Smooth muscle cell (in vitro differentiated cells): ENCODE measurements around the gene HES5. TPM values are rescaled to one million over a fixed set of nuclear protein-coding genes. Genes with fewer than 3 reads are reported as not detected.

Source experiments
- DNase-seq: peaks from one replicate; lab custom pipeline; 2025; ENCODE audit not compliant: unreplicated experiment; lab: John Stamatoyannopoulos, UW
- H2AFZ ChIP-seq: fragments of 200-600 bp; sonication (generic); 2 replicates; pipeline ENCODE4 v1.6.0; 2016; ENCODE audit warnings: antibody characterized with exemption, low read depth, mild to moderate bottlenecking
- H3F3A ChIP-seq: fragments of 200-600 bp; sonication (generic); 2 replicates; pipeline ENCODE4 v1.6.0; 2017; ENCODE audit warnings: antibody characterized with exemption, low read depth
- H3K27ac ChIP-seq: fragments of 200-600 bp; sonication (generic); 2 replicates; pipeline ENCODE4 v1.5.1; 2016; ENCODE audit warnings: low read depth, mild to moderate bottlenecking
- H3K27me3 ChIP-seq: fragments of 200-600 bp; sonication (generic); 2 replicates; pipeline ENCODE4 v1.6.1; 2016; ENCODE audit warnings: low read depth, mild to moderate bottlenecking
- H3K36me3 ChIP-seq: fragments of 200-600 bp; sonication (generic); 2 replicates; pipeline ENCODE4 v1.5.1; 2016; ENCODE audit warnings: low read depth
- H3K4me1 ChIP-seq: fragments of 200-600 bp; sonication (generic); 2 replicates; pipeline ENCODE4 v1.5.1; 2016; ENCODE audit warnings: low read depth
- H3K4me2 ChIP-seq: fragments of 200-600 bp; sonication (generic); 2 replicates; pipeline ENCODE4 v1.6.0; 2016; ENCODE audit warnings: mild to moderate bottlenecking
- H3K4me3 ChIP-seq: fragments of 200-600 bp; sonication (generic); 2 replicates; pipeline ENCODE4 v1.5.1; 2016; ENCODE audit warnings: mild to moderate bottlenecking
- H3K79me2 ChIP-seq: fragments of 200-600 bp; sonication (generic); 2 replicates; pipeline ENCODE4 v1.6.0; 2016; ENCODE audit warnings: low read depth, mild to moderate bottlenecking
- H3K9ac ChIP-seq: fragments of 200-600 bp; sonication (generic); 2 replicates; pipeline ENCODE4 v1.6.0; 2016; ENCODE audit warnings: low read depth
- H3K9me3 ChIP-seq: fragments of 200-600 bp; sonication (generic); replicated peaks from 2 replicates; pipeline ENCODE4 v1.5.1; 2016; ENCODE audit warnings: low read depth
- H4K20me1 ChIP-seq: fragments of 200-600 bp; sonication (generic); 2 replicates; pipeline ENCODE4 v1.6.0; 2016; ENCODE audit warnings: low read depth
- WGBS: methylation state at CpG from one replicate; pipeline ENCODE4 v1.1.7; 2016; ENCODE audit warnings: low lambda C conversion rate; 5-methylcytosine and 5-hydroxymethylcytosine counted together
- polyA plus RNA-seq: library from polyadenylated mRNA; unstranded; fragments of >200 nt; fragmentation: Nextera tagmentation; extraction: Ambion mirVana; gene quantifications from 2 replicates; pipeline ENCODE4 v1.2.1, GENCODE V29; 2016
- total RNA-seq: library from RNA; depleted of rRNA; stranded (reverse); fragments of >200 nt; gene quantifications from 2 replicates; pipeline ENCODE4 v1.2.3, GENCODE V29; 2014
- TF ChIP-seq, protein P1 (sequence below): fragments of 200-600 bp; sonication (generic); IDR thresholded peaks from 2 replicates; pipeline ENCODE4 v1.5.1; 2017; ENCODE audit warnings: borderline replicate concordance, mild to moderate bottlenecking, antibody characterized with exemption; ENCODE audit not compliant: insufficient read depth, poor library complexity, severe bottlenecking

Gene HES5
- total and polyA plus RNA-seq, 2 experiments from 2014 or later, result 1.6 to 1.7 TPM

DNA sequence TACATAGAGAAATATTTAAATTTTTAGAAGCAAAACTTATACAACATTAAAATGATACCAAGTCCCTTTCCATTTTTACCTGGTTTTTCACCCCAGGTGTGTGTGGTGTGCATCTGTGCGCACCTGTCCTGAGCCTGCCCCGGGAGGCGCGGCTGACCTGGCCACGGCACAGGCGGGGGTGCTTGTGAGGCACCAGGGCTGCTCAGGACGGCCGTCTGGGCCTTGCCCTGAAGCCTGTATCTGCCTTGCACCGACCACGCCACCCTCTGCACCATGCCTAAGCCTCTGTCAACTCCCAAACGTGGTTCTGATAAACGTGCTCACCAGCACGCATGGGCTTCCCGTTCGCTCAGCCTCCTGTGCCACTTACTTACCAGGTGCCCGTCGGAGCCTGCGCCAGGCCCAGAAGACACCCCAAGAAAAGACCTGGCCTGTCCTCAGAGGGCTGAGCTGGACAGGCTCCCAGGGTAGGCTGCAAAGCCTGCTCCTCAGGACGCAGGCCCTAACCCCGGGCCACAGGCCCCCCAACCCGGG lies 24.5 kb downstream of the HES5 start:
- H3K36me3 ChIP-seq, result no peaks in the 10 kb centered on the region
- H4K20me1 ChIP-seq, result peaks cover 29% of the 10 kb centered on the region
- H3F3A ChIP-seq, result no peaks in the 10 kb centered on the region
- TF ChIP-seq, protein P1, sequence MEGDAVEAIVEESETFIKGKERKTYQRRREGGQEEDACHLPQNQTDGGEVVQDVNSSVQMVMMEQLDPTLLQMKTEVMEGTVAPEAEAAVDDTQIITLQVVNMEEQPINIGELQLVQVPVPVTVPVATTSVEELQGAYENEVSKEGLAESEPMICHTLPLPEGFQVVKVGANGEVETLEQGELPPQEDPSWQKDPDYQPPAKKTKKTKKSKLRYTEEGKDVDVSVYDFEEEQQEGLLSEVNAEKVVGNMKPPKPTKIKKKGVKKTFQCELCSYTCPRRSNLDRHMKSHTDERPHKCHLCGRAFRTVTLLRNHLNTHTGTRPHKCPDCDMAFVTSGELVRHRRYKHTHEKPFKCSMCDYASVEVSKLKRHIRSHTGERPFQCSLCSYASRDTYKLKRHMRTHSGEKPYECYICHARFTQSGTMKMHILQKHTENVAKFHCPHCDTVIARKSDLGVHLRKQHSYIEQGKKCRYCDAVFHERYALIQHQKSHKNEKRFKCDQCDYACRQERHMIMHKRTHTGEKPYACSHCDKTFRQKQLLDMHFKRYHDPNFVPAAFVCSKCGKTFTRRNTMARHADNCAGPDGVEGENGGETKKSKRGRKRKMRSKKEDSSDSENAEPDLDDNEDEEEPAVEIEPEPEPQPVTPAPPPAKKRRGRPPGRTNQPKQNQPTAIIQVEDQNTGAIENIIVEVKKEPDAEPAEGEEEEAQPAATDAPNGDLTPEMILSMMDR, result no peak
- no peaks in the 10 kb centered on the region for H3K9me3 ChIP-seq
- H3K27ac ChIP-seq, result no peak overlapping the region
- H3K27me3 ChIP-seq, result no peaks in the 10 kb centered on the region
- WGBS, result 90% methylated on average over 21 of the region's 21 CpGs
- H3K9ac ChIP-seq, result no peak overlapping the region
- H3K4me2 ChIP-seq, result no peak overlapping the region
- no peak overlapping the region for H3K4me3 ChIP-seq
- DNase-seq, result no peak
- H3K79me2 ChIP-seq, result no peaks in the 10 kb centered on the region
- no peaks in the 10 kb centered on the region for H3K4me1 ChIP-seq
- no peak overlapping the region for H2AFZ ChIP-seq

DNA sequence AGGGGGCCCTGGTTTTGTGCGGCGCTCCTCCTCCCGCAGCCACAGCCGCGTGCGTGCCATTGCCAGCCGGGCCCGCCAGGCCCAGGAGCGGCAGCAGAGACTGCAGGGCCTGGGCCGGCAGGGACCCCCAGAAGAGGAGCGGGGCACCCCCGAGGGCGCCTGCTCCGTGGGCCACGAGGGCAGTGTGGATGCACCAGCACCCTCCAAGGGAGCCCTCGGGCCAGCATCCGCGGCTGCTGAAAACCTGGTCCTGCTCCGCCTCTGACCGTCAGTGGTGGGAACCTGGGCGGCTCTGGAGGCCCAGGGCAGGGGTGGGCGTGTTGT lies 25.2 kb downstream of the HES5 start:
- Histone ChIP-seq H3K79me2 (no peaks in the 10 kb centered on the region), H3K4me1 (no peaks in the 10 kb centered on the region), H2AFZ (no peak overlapping the region), H4K20me1 (peaks cover 29% of the 10 kb centered on the region), H3K27me3 (no peaks in the 10 kb centered on the region), H3K4me2 (no peak overlapping the region), H3K36me3 (no peaks in the 10 kb centered on the region), H3K27ac (no peak overlapping the region), H3F3A (no peaks in the 10 kb centered on the region), H3K9ac (no peak overlapping the region), H3K4me3 (no peak overlapping the region), H3K9me3 (no peaks in the 10 kb centered on the region)
- DNase-seq, result no peak
- WGBS, result 83% methylated on average over 21 of the region's 22 CpGs
- TF ChIP-seq, protein P1, result no peak

DNA sequence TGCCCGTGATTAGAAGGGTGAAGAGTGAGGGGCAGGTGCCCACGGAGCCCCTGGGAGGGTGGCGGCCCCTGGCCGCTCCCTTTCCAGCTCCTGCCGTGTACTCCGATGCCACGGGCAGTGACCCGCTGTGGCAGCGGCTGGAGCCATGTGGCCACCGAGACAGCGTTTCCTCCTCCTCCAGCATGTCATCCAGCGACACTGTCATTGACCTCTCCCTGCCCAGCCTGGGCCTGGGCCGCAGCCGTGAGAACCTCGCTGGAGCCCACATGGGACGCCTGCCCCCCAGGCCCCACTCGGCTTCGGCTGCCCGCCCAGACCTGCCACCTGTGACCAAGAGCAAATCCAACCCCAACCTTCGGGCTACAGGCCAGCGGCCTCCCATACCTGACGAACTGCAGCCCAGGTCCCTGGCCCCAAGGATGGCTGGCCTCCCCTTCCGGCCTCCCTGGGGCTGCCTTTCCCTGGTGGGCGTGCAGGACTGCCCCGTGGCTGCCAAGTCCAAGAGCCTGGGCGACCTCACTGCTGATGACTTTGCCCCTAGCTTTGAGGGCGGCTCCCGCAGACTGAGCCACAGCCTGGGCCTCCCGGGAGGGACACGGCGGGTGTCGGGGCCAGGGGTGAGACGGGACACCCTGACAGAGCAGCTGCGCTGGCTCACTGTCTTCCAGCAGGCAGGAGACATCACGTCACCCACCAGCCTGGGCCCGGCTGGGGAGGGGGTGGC lies 25.7 kb downstream of the HES5 start:
- TF ChIP-seq, protein P1, result no peak
- Histone ChIP-seq H3K9me3 (no peaks in the 10 kb centered on the region), H3K27ac (no peak overlapping the region), H2AFZ (no peak overlapping the region), H3K36me3 (no peaks in the 10 kb centered on the region), H4K20me1 (peaks cover 26% of the 10 kb centered on the region), H3K79me2 (no peaks in the 10 kb centered on the region), H3F3A (no peaks in the 10 kb centered on the region), H3K4me2 (no peak overlapping the region), H3K4me3 (no peak overlapping the region), H3K27me3 (no peaks in the 10 kb centered on the region), H3K4me1 (no peaks in the 10 kb centered on the region), H3K9ac (no peak overlapping the region)
- no peak for DNase-seq
- 93% methylated on average over 36 of the region's 36 CpGs for WGBS
